Activated naive CD4-positive, alpha-beta T cell treated with Interleukin-2 at 50 U/mL for 16 hours (primary cell): ENCODE measurements around the gene VBP1.
A peak's percentile ranks its signal among the peaks of the same experiment; 100 is the strongest.
"Not testable (repeated sequence)": the region's sequence is repeated elsewhere in the genome, so short reads cannot be mapped to it uniquely, and the experiment has no call there.

Experiments used
- DNase-seq: peaks from one replicate; pipeline ENCODE4 v3.0.0-alpha.2; 2020

Gene VBP1

GRCh38 chrX:155216179-155216939, at the start of gene VBP1:
VBP1 (plus strand) TSS chrX:155216460; CDS start chrX:155216483, 23 bp downstream.
- DNase-seq, result peak; percentile 88

GRCh38 chrX:155169881-155170280, 46.4 kb upstream of the VBP1 start:
- DNase-seq, result no peak

- DNase-seq, result no peak
Measured at GRCh38 chrX:155179346-155179997, 36.8 kb upstream of the VBP1 start.

- DNase-seq, result no peak
Measured at GRCh38 chrX:155188786-155189185, 27.5 kb upstream of the VBP1 start.

GRCh38 chrX:155211208-155211607, 5.1 kb upstream of the VBP1 start:
- no peak for DNase-seq

- no peak for DNase-seq
Measured at GRCh38 chrX:155213731-155214130, 2.5 kb upstream of the VBP1 start.

- no peak for DNase-seq
Measured at GRCh38 chrX:155215443-155216178, 649 bp upstream of the VBP1 start.

GRCh38 chrX:155216940-155217440, 730 bp downstream of the VBP1 start:
- DNase-seq, result no peak

GRCh38 chrX:155218777-155219176, 2.5 kb downstream of the VBP1 start:
- no peak for DNase-seq

GRCh38 chrX:155221351-155221750, 5.1 kb downstream of the VBP1 start:
- DNase-seq, result no peak

GRCh38 chrX:155223746-155224145, 7.5 kb downstream of the VBP1 start:
- not testable (repeated sequence) for DNase-seq

GRCh38 chrX:155225774-155226173, 9.5 kb downstream of the VBP1 start:
- no peak for DNase-seq

- no peak for DNase-seq
Measured at GRCh38 chrX:155231163-155231562, 14.9 kb downstream of the VBP1 start.

- no peak for DNase-seq
Measured at GRCh38 chrX:155235891-155236290, 19.6 kb downstream of the VBP1 start.

- no peak for DNase-seq
Measured at GRCh38 chrX:155237719-155238118, 21.5 kb downstream of the VBP1 start.

- DNase-seq, result no peak
Measured at GRCh38 chrX:155242300-155242699, 26.0 kb downstream of the VBP1 start.

- DNase-seq, result no peak
Measured at GRCh38 chrX:155246748-155247147, 30.5 kb downstream of the VBP1 start.

GRCh38 chrX:155247497-155247896, 31.2 kb downstream of the VBP1 start:
- no peak for DNase-seq

- no peak for DNase-seq
Measured at GRCh38 chrX:155251391-155251790, 35.1 kb downstream of the VBP1 start.

- DNase-seq, result no peak
Measured at GRCh38 chrX:155259752-155260151, 43.5 kb downstream of the VBP1 start.

- DNase-seq, result no peak
Measured at GRCh38 chrX:155262970-155263754, 46.9 kb downstream of the VBP1 start.

- DNase-seq, result peak; percentile 77
Measured at GRCh38 chrX:155263854-155264628, 47.8 kb downstream of the VBP1 start, which contains the start of gene RAB39B. RAB39B (minus strand) TSS chrX:155264491; CDS start chrX:155264288, 203 bp downstream.
